ENCODE measurements around the gene ARHGAP29. TPM values are rescaled to one million over a fixed set of nuclear protein-coding genes. Genes with fewer than 3 reads are reported as not detected.

Gene ARHGAP29
- total RNA-seq, 5 donors from 2014 or later (not counting 1 experiment from before 2014, with no cell fraction given) = 0.13 to 0.54 (median 0.18) TPM; not detected in 2

DNA sequence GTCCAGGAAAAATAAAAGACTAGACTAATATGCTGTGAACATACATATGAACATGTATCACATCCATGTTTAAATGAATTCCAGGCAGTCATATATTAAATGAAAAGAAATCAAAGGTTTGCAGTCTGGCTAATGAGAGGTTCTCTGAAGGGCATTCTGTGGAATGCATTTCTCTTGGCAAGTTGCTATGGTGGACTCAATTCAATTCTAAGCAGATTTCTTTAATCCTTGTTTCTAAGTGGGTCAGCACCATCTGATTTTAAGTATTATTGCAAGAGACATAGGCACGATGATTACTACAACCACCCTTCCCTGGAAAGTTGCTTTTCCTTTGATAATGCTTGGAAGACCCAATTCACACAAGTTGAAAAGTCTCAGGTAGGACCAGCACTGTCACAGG is 92.5 kb downstream of the ARHGAP29 start:
- Histone ChIP-seq H3K27ac (ENCODE audit: low read length) (no peak overlapping the region), H3K27me3 (replicated peaks in 1 of 2; ENCODE audit: control insufficient read depth in 2 of 2, extremely low read depth in 1 of 2, insufficient read depth in 2 of 2, low read length in 1 of 2) (peaks cover 0 to 2% of the 10 kb centered on the region in 2 experiments), H3K4me1 (ENCODE audit: control insufficient read depth in 1 of 2, extremely low read depth in 1 of 2, insufficient read depth in 2 of 2, low read length in 2 of 2) (no peaks in the 10 kb centered on the region), H3K4me3 (ENCODE audit: control insufficient read depth in 1 of 2, extremely low read depth in 1 of 2, low read length in 1 of 2) (no peak overlapping the region), H3K36me3 (ENCODE audit: control insufficient read depth in 2 of 2, extremely low read depth in 1 of 2, insufficient read depth in 1 of 2, low read length in 1 of 2) (no peaks in the 10 kb centered on the region), H3K9me3 (no peaks in the 10 kb centered on the region)
- DNase-seq = no peak
- Mint-ChIP-seq H3K4me3 (no peak overlapping the region), H3K36me3 (no peaks in the 10 kb centered on the region), H3K27ac (no peak overlapping the region), H3K9me3 (no peaks in the 10 kb centered on the region), H3K27me3 (no peaks in the 10 kb centered on the region), H3K4me1 (no peaks in the 10 kb centered on the region)
- ATAC-seq (replicated peaks in 1 of 4) = no peak
- 100% methylated on average over 1 of the region's 1 CpG for WGBS (ENCODE audit: insufficient coverage)
- ChIA-PET CTCF (interaction anchor here in 1 of 2 donors (0.6 kb wide), 1 partner anchor 370 kb away, joined by 5 read pairs; no protein-coding TSS in a partner anchor), POLR2A (no interaction called here)

DNA sequence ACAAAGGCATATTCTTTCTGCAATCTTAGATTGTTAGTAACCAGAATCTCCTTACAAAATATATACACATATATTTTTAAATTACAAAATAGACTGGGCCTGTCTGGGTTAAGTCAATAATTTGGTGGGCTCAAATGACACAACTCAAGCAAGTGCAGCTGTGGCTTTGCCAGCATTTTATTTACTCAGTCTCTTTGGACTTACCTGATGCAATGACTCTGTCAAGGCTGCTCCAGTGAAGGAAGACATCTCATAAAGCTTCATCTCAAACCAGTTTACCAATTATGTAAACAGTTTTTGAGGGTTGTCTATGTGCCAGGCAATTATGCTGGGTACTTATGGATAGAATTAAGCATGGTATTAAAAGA is 93.6 kb downstream of the ARHGAP29 start:
- no peaks in the 10 kb centered on the region for H3K36me3 Mint-ChIP-seq
- H3K4me1 Mint-ChIP-seq = no peaks in the 10 kb centered on the region
- ATAC-seq (replicated peaks in 1 of 4) (no peak), DNase-seq (no peak)
- no peaks in the 10 kb centered on the region for H3K27me3 Mint-ChIP-seq
- ChIA-PET CTCF (no interaction called here), POLR2A (no interaction called here)
- peaks cover 0 to 4% (median 3%) of the 10 kb centered on the region in 3 donors for H3K9me3 Mint-ChIP-seq
- H3K4me3 Mint-ChIP-seq = no peak overlapping the region
- no peak overlapping the region for H3K27ac Mint-ChIP-seq
- H3K4me3 ChIP-seq (ENCODE audit: control insufficient read depth in 1 of 2, extremely low read depth in 1 of 2, low read length in 1 of 2) = no peak overlapping the region
- H3K4me1 ChIP-seq (ENCODE audit: control insufficient read depth in 1 of 2, extremely low read depth in 1 of 2, insufficient read depth in 2 of 2, low read length in 2 of 2) = no peaks in the 10 kb centered on the region
- H3K9me3 ChIP-seq = no peaks in the 10 kb centered on the region
- H3K27ac ChIP-seq (ENCODE audit: low read length) = no peak overlapping the region
- H3K27me3 ChIP-seq (replicated peaks in 1 of 2; ENCODE audit: control insufficient read depth in 2 of 2, extremely low read depth in 1 of 2, insufficient read depth in 2 of 2, low read length in 1 of 2) = peaks cover 0 to 2% of the 10 kb centered on the region in 2 experiments
- H3K36me3 ChIP-seq (ENCODE audit: control insufficient read depth in 2 of 2, extremely low read depth in 1 of 2, insufficient read depth in 1 of 2, low read length in 1 of 2) = no peaks in the 10 kb centered on the region

GRCh38 chr1:94143173-94143808 is 94.1 kb downstream of the ARHGAP29 start:
- H3K4me3 ChIP-seq (ENCODE audit: control insufficient read depth in 1 of 2, extremely low read depth in 1 of 2, low read length in 1 of 2) = no peak overlapping the region
- Mint-ChIP-seq H3K4me1 (no peaks in the 10 kb centered on the region), H3K36me3 (no peaks in the 10 kb centered on the region), H3K27ac (no peak overlapping the region), H3K4me3 (no peak overlapping the region), H3K9me3 (peaks cover 0 to 4% (median 3%) of the 10 kb centered on the region in 3 donors), H3K27me3 (no peaks in the 10 kb centered on the region)
- H3K9me3 ChIP-seq = no peaks in the 10 kb centered on the region
- H3K27ac ChIP-seq (ENCODE audit: low read length) = no peak overlapping the region
- H3K36me3 ChIP-seq (ENCODE audit: control insufficient read depth in 2 of 2, extremely low read depth in 1 of 2, insufficient read depth in 1 of 2, low read length in 1 of 2) = no peaks in the 10 kb centered on the region
- no CpG with 5 or more reads among the region's 2 CpGs for WGBS (ENCODE audit: insufficient coverage)
- ATAC-seq (replicated peaks in 1 of 4) = no peak
- no peaks in the 10 kb centered on the region for H3K4me1 ChIP-seq (ENCODE audit: control insufficient read depth in 1 of 2, extremely low read depth in 1 of 2, insufficient read depth in 2 of 2, low read length in 2 of 2)
- POLR2A ChIA-PET = no interaction called here
- H3K27me3 ChIP-seq (replicated peaks in 1 of 2; ENCODE audit: control insufficient read depth in 2 of 2, extremely low read depth in 1 of 2, insufficient read depth in 2 of 2, low read length in 1 of 2) = peaks cover 0 to 2% of the 10 kb centered on the region in 2 experiments
- CTCF ChIA-PET = no interaction called here
- DNase-seq = no peak

- Histone ChIP-seq H3K4me3 (ENCODE audit: control insufficient read depth in 1 of 2, extremely low read depth in 1 of 2, low read length in 1 of 2) (no peak overlapping the region), H3K27ac (ENCODE audit: low read length) (no peak overlapping the region), H3K27me3 (replicated peaks in 1 of 2; ENCODE audit: control insufficient read depth in 2 of 2, extremely low read depth in 1 of 2, insufficient read depth in 2 of 2, low read length in 1 of 2) (peaks cover 0 to 2% of the 10 kb centered on the region in 2 experiments), H3K9me3 (no peaks in the 10 kb centered on the region), H3K4me1 (ENCODE audit: control insufficient read depth in 1 of 2, extremely low read depth in 1 of 2, insufficient read depth in 2 of 2, low read length in 2 of 2) (no peaks in the 10 kb centered on the region), H3K36me3 (ENCODE audit: control insufficient read depth in 2 of 2, extremely low read depth in 1 of 2, insufficient read depth in 1 of 2, low read length in 1 of 2) (no peaks in the 10 kb centered on the region)
- ChIA-PET POLR2A (no interaction called here), CTCF (no interaction called here)
- peaks cover 0 to 4% (median 3%) of the 10 kb centered on the region in 3 donors for H3K9me3 Mint-ChIP-seq
- H3K36me3 Mint-ChIP-seq = no peaks in the 10 kb centered on the region
- no peaks in the 10 kb centered on the region for H3K27me3 Mint-ChIP-seq
- DNase-seq (no peak), ATAC-seq (replicated peaks in 1 of 4) (no peak)
- no peak overlapping the region for H3K27ac Mint-ChIP-seq
- no CpG with 5 or more reads among the region's 2 CpGs for WGBS (ENCODE audit: insufficient coverage)
- no peaks in the 10 kb centered on the region for H3K4me1 Mint-ChIP-seq
- no peak overlapping the region for H3K4me3 Mint-ChIP-seq
These were observed 94.8 kb downstream of the ARHGAP29 start for GRCh38 chr1:94142583-94142982.

- H3K9me3 ChIP-seq = no peaks in the 10 kb centered on the region
- no peaks in the 10 kb centered on the region for H3K4me1 ChIP-seq (ENCODE audit: control insufficient read depth in 1 of 2, extremely low read depth in 1 of 2, insufficient read depth in 2 of 2, low read length in 2 of 2)
- WGBS (ENCODE audit: insufficient coverage) = 89% methylated on average over 1 of the region's 1 CpG
- ATAC-seq (replicated peaks in 1 of 4) = no peak
- no peaks in the 10 kb centered on the region for H3K36me3 ChIP-seq (ENCODE audit: control insufficient read depth in 2 of 2, extremely low read depth in 1 of 2, insufficient read depth in 1 of 2, low read length in 1 of 2)
- H3K4me3 Mint-ChIP-seq = no peak overlapping the region
- POLR2A ChIA-PET = no interaction called here
- CTCF ChIA-PET = no interaction called here
- no peak overlapping the region for H3K27ac Mint-ChIP-seq
- H3K27me3 ChIP-seq (replicated peaks in 1 of 2; ENCODE audit: control insufficient read depth in 2 of 2, extremely low read depth in 1 of 2, insufficient read depth in 2 of 2, low read length in 1 of 2) = peaks cover 0 to 2% of the 10 kb centered on the region in 2 experiments
- H3K4me1 Mint-ChIP-seq = no peaks in the 10 kb centered on the region
- H3K27ac ChIP-seq (ENCODE audit: low read length) = no peak overlapping the region
- no peaks in the 10 kb centered on the region for H3K27me3 Mint-ChIP-seq
- no peaks in the 10 kb centered on the region for H3K36me3 Mint-ChIP-seq
- no peak overlapping the region for H3K4me3 ChIP-seq (ENCODE audit: control insufficient read depth in 1 of 2, extremely low read depth in 1 of 2, low read length in 1 of 2)
- no peak for DNase-seq
- H3K9me3 Mint-ChIP-seq = peaks cover 0 to 4% (median 3%) of the 10 kb centered on the region in 3 donors
These were observed 95.4 kb downstream of the ARHGAP29 start for GRCh38 chr1:94142022-94142421.

- DNase-seq (no peak), ATAC-seq (replicated peaks in 1 of 4) (no peak)
- H3K27ac Mint-ChIP-seq = no peak overlapping the region
- POLR2A ChIA-PET = no interaction called here
- H3K36me3 Mint-ChIP-seq = no peaks in the 10 kb centered on the region
- Histone ChIP-seq H3K27ac (ENCODE audit: low read length) (no peak overlapping the region), H3K4me3 (ENCODE audit: control insufficient read depth in 1 of 2, extremely low read depth in 1 of 2, low read length in 1 of 2) (no peak overlapping the region), H3K36me3 (ENCODE audit: control insufficient read depth in 2 of 2, extremely low read depth in 1 of 2, insufficient read depth in 1 of 2, low read length in 1 of 2) (no peaks in the 10 kb centered on the region), H3K27me3 (replicated peaks in 1 of 2; ENCODE audit: control insufficient read depth in 2 of 2, extremely low read depth in 1 of 2, insufficient read depth in 2 of 2, low read length in 1 of 2) (peaks cover 0 to 5% of the 10 kb centered on the region in 2 experiments), H3K9me3 (no peaks in the 10 kb centered on the region), H3K4me1 (ENCODE audit: control insufficient read depth in 1 of 2, extremely low read depth in 1 of 2, insufficient read depth in 2 of 2, low read length in 2 of 2) (no peaks in the 10 kb centered on the region)
- CTCF ChIA-PET = no interaction called here
- peaks cover 3 to 7% of the 10 kb centered on the region in 2 donors for H3K27me3 Mint-ChIP-seq
- H3K4me1 Mint-ChIP-seq = no peaks in the 10 kb centered on the region
- peaks cover 5 to 12% (median 6%) of the 10 kb centered on the region in 3 donors for H3K9me3 Mint-ChIP-seq
- no CpG with 5 or more reads among the region's 5 CpGs for WGBS (ENCODE audit: insufficient coverage)
- no peak overlapping the region for H3K4me3 Mint-ChIP-seq
These were observed 105.3 kb downstream of the ARHGAP29 start for GRCh38 chr1:94132111-94132510.

Measured in T-cell (primary cell).